ENCODE results near the gene IBSP. TPM values are rescaled to one million over a fixed set of nuclear protein-coding genes. Genes with fewer than 3 reads are reported as not detected.

IBSP gene
- total and polyA plus RNA-seq, 8 donors = 0.37 TPM; not detected in 7

DNA sequence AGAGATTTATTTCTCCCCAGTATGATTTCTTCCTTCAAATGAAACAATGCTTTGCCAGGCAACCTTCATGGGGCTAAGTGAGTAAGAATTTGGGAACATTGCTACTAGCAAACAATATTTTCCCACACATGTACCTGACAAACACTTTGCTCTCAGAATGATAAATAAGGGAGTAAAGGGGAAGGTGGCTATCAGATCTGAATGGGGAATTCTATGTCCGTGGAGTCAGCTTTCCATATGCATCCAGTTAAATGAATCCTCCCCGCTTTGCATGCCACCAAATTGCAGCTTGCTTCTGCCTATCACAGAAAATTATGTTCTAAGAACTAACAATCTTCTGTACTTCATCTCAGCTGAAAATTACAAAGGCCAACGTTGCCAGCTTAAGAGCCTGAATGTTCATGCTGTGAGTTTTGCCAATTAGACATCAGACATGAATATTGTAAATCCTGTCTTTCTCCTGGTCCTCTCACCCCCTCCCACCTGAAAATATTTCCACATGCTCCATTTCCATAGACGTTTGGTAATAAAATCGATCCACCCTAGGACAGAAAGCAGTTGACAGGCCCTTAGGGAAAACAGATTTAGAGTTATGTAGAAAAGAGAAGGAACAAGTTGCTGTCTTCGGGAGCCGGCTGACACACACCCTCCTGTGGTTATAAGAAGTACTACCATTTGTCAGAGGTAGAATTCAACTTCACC lies 39.7 kb downstream of the IBSP start:
- ATAC-seq (peak in 3 of 4 donors; percentile 78 to 83 (median 83)), FAIRE-seq (no peak), DNase-seq (peak in 1 of 6 donors; percentile 22)
- Histone ChIP-seq H3K4me1 (no peaks in the 10 kb centered on the region), H3K27ac (no peak overlapping the region), H3K4me3 (no peak overlapping the region), H3K36me3 (no peaks in the 10 kb centered on the region), H3K27me3 (no peaks in the 10 kb centered on the region), H3K9me3 (no peaks in the 10 kb centered on the region)
- TF ChIP-seq, protein P1, sequence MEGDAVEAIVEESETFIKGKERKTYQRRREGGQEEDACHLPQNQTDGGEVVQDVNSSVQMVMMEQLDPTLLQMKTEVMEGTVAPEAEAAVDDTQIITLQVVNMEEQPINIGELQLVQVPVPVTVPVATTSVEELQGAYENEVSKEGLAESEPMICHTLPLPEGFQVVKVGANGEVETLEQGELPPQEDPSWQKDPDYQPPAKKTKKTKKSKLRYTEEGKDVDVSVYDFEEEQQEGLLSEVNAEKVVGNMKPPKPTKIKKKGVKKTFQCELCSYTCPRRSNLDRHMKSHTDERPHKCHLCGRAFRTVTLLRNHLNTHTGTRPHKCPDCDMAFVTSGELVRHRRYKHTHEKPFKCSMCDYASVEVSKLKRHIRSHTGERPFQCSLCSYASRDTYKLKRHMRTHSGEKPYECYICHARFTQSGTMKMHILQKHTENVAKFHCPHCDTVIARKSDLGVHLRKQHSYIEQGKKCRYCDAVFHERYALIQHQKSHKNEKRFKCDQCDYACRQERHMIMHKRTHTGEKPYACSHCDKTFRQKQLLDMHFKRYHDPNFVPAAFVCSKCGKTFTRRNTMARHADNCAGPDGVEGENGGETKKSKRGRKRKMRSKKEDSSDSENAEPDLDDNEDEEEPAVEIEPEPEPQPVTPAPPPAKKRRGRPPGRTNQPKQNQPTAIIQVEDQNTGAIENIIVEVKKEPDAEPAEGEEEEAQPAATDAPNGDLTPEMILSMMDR (IDR thresholded peaks at IDR 0.05) = peak; percentile 31 to 65 (median 54)
- intact Hi-C loops (cut with DNase I) = loop anchor here in 1 of 3 donors (10.0 kb wide), 1 partner anchor 154 kb away; no protein-coding TSS in a partner anchor
- 24 to 26% methylated on average over 7 of the region's 7 CpGs for WGBS, 2 donors

DNA sequence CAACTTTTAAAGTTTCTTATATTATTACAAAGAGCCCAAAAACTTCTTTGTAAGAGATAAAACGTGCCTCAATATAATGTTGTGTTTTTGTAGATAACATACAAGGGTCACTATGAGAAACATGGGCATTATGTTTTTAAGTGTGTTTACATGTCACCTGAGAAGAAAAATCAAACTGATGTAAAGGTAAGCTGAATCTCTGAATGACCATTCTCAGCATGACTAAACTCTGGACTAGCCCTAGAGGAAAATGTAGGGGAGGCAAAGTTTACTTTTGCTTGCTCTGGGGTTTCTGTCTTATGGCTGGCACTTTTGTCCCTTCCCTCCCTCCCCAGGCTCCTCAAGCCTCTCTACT lies 40.2 kb downstream of the IBSP start:
- peak; percentile 82 for FAIRE-seq

DNA sequence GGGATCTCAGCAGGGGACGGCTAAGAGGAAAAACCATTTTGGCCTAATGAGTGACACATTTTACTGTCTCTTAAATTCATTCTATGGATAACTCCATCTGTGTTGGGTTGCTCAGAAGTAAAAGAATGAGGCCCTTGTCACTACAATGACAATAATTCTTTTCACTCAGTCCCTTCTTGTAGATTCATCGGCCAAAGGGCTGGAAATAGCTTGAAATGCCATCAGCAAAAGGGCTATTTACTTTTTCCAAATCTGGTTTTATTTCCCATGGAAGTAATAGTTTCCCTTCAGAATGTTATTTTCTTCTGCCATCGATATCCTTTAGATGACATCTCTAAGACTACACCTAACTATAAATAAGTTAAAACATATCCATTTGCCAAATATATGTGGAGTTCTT lies 40.8 kb downstream of the IBSP start:
- intact Hi-C loops (cut with DNase I) = loop anchor here in 1 of 3 donors (10.0 kb wide), 1 partner anchor 155 kb away; no protein-coding TSS in a partner anchor
- no peak for FAIRE-seq
- Histone ChIP-seq H3K4me3 (no peak overlapping the region), H3K4me1 (no peaks in the 10 kb centered on the region), H3K27ac (no peak overlapping the region), H3K9me3 (no peaks in the 10 kb centered on the region), H3K36me3 (no peaks in the 10 kb centered on the region), H3K27me3 (no peaks in the 10 kb centered on the region)
- ATAC-seq = no peak
- WGBS, 2 donors = 79 to 83% methylated on average over 3 of the region's 3 CpGs
- DNase-seq = no peak
- TF ChIP-seq, protein P1 (IDR thresholded peaks at IDR 0.05) = no peak

More for the DNA sequence above, 40.2 kb downstream of the IBSP start:
- Histone ChIP-seq H3K4me3 (no peak overlapping the region), H3K9me3 (no peaks in the 10 kb centered on the region), H3K27ac (no peak overlapping the region), H3K36me3 (no peaks in the 10 kb centered on the region), H3K27me3 (no peaks in the 10 kb centered on the region), H3K4me1 (no peaks in the 10 kb centered on the region)
- DNase-seq (no peak), ATAC-seq (no peak)
- 1 to 3% methylated on average over 1 of the region's 1 CpG for WGBS, 2 donors
- intact Hi-C loops (cut with DNase I) = loop anchor here in 1 of 3 donors (10.0 kb wide), 1 partner anchor 155 kb away; no protein-coding TSS in a partner anchor
- TF ChIP-seq, protein P1 (IDR thresholded peaks at IDR 0.05) = no peak

DNA sequence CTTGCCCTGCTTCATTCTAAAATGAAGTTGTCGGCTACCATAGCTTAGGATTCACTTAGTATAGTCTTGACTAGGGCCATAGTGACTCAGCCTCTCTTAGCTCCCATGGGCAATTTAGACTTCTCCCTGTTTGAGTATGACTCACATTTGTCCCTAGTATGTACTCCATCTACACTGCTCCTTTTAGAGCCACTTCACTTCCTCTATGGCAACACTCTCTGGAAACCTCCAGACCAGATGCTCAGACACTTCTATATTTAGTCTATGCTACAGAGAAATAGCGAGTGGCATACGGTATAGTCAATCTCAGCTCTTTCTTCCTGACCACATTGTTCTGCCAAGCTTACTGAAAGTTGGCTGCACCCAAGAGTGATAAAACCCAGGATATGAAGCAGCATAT lies 44.6 kb downstream of the IBSP start:
- Histone ChIP-seq H3K9me3 (no peaks in the 10 kb centered on the region), H3K4me3 (no peak overlapping the region), H3K27me3 (no peaks in the 10 kb centered on the region), H3K27ac (no peak overlapping the region), H3K36me3 (no peaks in the 10 kb centered on the region), H3K4me1 (peaks cover 0 to 9% (median 0%) of the 10 kb centered on the region in 3 donors)
- ATAC-seq (peak in 3 of 4 donors; percentile 75 to 87 (median 82)), DNase-seq (no peak), FAIRE-seq (no peak)
- TF ChIP-seq, protein P1 (IDR thresholded peaks at IDR 0.05) = no peak
- 69 to 72% methylated on average over 3 of the region's 3 CpGs for WGBS, 2 donors
- intact Hi-C loops (cut with DNase I) = loop anchor here in 1 of 3 donors (10.0 kb wide), 1 partner anchor 159 kb away; no protein-coding TSS in a partner anchor

DNA sequence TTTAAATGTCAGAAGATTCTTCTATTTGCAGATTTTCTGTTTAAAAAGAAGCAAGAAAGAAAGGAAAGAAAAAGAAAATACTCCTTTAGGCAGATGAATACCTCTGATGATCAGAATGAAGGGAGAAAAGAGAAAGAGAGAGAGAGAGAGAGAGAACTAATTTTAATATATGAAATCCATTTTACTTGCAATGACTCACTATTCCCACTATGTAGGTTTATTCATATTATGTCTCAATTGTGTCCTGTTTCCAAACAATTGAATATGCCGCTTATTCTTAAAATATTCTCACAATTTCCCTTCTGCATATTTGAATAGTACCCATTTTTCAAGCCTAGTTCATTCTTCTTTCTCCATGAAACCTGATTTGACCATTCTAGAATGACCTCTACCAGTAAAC lies 45.1 kb downstream of the IBSP start:
- WGBS, 2 donors = 82 to 91% methylated on average over 1 of the region's 1 CpG
- TF ChIP-seq, protein P1 (IDR thresholded peaks at IDR 0.05) = no peak
- no peak for ATAC-seq
- Histone ChIP-seq H3K36me3 (no peaks in the 10 kb centered on the region), H3K4me3 (no peak overlapping the region), H3K4me1 (peaks cover 0 to 9% (median 0%) of the 10 kb centered on the region in 3 donors), H3K27me3 (no peaks in the 10 kb centered on the region), H3K9me3 (no peaks in the 10 kb centered on the region), H3K27ac (no peak overlapping the region)
- intact Hi-C loops (cut with DNase I) = loop anchor here in 1 of 3 donors (10.0 kb wide), 1 partner anchor 160 kb away; no protein-coding TSS in a partner anchor
- no peak for DNase-seq
- FAIRE-seq = no peak

All from pancreas (tissue), 10 donors.